Stomach (tissue), 4 donors: ENCODE measurements around the gene SH3RF3.

ENCODE experiments used
- CTCF ChIP-seq, 7 experiments: fragments of 450-650 bp in 4 of 7; fragments of 200-600 bp in 3 of 7; sonication (generic) in 3 of 7; IDR thresholded peaks; one replicate each; pipeline ENCODE4 v1.5.1; 2016 to 2019; ENCODE audit warnings: antibody characterized with exemption in 7 of 7, control low read depth in 2 of 7, mild to moderate bottlenecking in 1 of 7
- EP300 ChIP-seq: sonication (generic); formaldehyde crosslinking; IDR thresholded peaks from one replicate; pipeline ENCODE4 v1.6.1; 2017; ENCODE audit warnings: antibody characterized with exemption
- POLR2A ChIP-seq, 4 donors: fragments of 450-650 bp; IDR thresholded peaks; one replicate each; pipeline ENCODE4 v1.6.1; 2016; ENCODE audit warnings: antibody characterized with exemption in 4 of 4, control low read depth in 2 of 4, mild to moderate bottlenecking in 1 of 4, moderate library complexity in 1 of 4
- POLR2AphosphoS5 ChIP-seq, 3 donors: sonication (generic); formaldehyde crosslinking; IDR thresholded peaks; one replicate each; pipeline ENCODE4 v1.6.1; 2016; ENCODE audit warnings: antibody characterized with exemption in 3 of 3

GRCh38 chr2:109373791-109374547, 245.0 kb downstream of the SH3RF3 start:
- TF ChIP-seq CTCF (IDR thresholded peaks at IDR 0.05) = no peak
- no peak for TF ChIP-seq POLR2A (IDR thresholded peaks at IDR 0.05)
- TF ChIP-seq POLR2AphosphoS5 (IDR thresholded peaks at IDR 0.05) = no peak
- no peak for TF ChIP-seq EP300
